Neural cell (in vitro differentiated cells): ENCODE measurements around the gene MCC. TPM values are rescaled to one million over a fixed set of nuclear protein-coding genes. Genes with fewer than 3 reads are reported as not detected.
A peak's percentile ranks its signal among the peaks of the same experiment; 100 is the strongest.

Source experiments
- H2AFZ ChIP-seq: fragments of 200-600, 300-800 bp; sonication (generic), shearing (Covaris generic); 2 replicates; pipeline ENCODE4 v1.6.0; 2014; ENCODE audit warnings: low read depth, mild to moderate bottlenecking, antibody characterized with exemption, low read length, moderate library complexity
- H3F3A ChIP-seq: fragments of 200-600 bp; shearing (Covaris generic); 2 replicates; pipeline ENCODE4 v1.6.1; 2016; ENCODE audit warnings: mild to moderate bottlenecking, moderate library complexity, mixed read lengths, antibody characterized with exemption, low read length; ENCODE audit not compliant: insufficient read depth, poor library complexity, severe bottlenecking
- H3K27ac ChIP-seq: fragments of 200-600, 300-800 bp; sonication (generic), shearing (Covaris generic); 2 replicates; pipeline ENCODE4 v1.5.1; 2014; ENCODE audit warnings: mild to moderate bottlenecking, low read length, moderate library complexity
- H3K27me3 ChIP-seq: fragments of 300-800, 200-600 bp; sonication (generic), shearing (Covaris generic); 2 replicates; pipeline ENCODE4 v1.6.0; 2014; ENCODE audit warnings: mild to moderate bottlenecking, low read depth, low read length, moderate library complexity; ENCODE audit not compliant: insufficient read depth
- H3K36me3 ChIP-seq: fragments of 300-800, 200-600 bp; sonication (generic), shearing (Covaris generic); 2 replicates; pipeline ENCODE4 v1.5.1; 2014; ENCODE audit warnings: mild to moderate bottlenecking, antibody characterized with exemption, low read length, moderate library complexity; ENCODE audit not compliant: insufficient read depth
- H3K4me2 ChIP-seq: fragments of 300-800, 200-600 bp; sonication (generic), shearing (Covaris generic); 2 replicates; pipeline ENCODE4 v1.6.0; 2014; ENCODE audit warnings: mild to moderate bottlenecking, low read length
- H3K4me3 ChIP-seq: fragments of 300-800, 200-600 bp; sonication (generic), shearing (Covaris generic); 2 replicates; pipeline ENCODE4 v1.5.1; 2014; ENCODE audit warnings: mild to moderate bottlenecking, low read length, moderate library complexity
- H3K79me2 ChIP-seq: fragments of 200-600 bp; shearing (Covaris generic); replicated peaks from 2 replicates; pipeline ENCODE4 v1.6.0; 2014; ENCODE audit warnings: mild to moderate bottlenecking, low read length, moderate library complexity; ENCODE audit not compliant: insufficient read depth
- H3K9ac ChIP-seq: fragments of 300-800, 200-600 bp; sonication (generic), shearing (Covaris generic); 2 replicates; pipeline ENCODE4 v1.6.1; 2016; ENCODE audit warnings: mild to moderate bottlenecking, low read length, mixed read lengths
- H3K9me2 ChIP-seq: fragments of 200-600 bp; shearing (Covaris generic); 2 replicates; pipeline ENCODE4 v1.6.1; 2016; ENCODE audit warnings: mild to moderate bottlenecking, low read length, mixed read lengths; ENCODE audit not compliant: insufficient read depth
- H3K9me3 ChIP-seq: fragments of 200-600, 300-800 bp; sonication (generic), shearing (Covaris generic); 2 replicates; pipeline ENCODE4 v1.6.1; 2016; ENCODE audit warnings: mild to moderate bottlenecking, mixed run types, low read length, moderate library complexity, mixed read lengths
- H4K20me1 ChIP-seq: fragments of 200-600 bp; shearing (Covaris generic); 2 replicates; pipeline ENCODE4 v1.6.1; 2016; ENCODE audit warnings: mild to moderate bottlenecking, mixed run types; ENCODE audit not compliant: insufficient read depth
- CTCF ChIP-seq: fragments of 450-650 bp; IDR thresholded peaks from 2 replicates; pipeline ENCODE4 v1.5.1; 2014; ENCODE audit warnings: antibody characterized with exemption, mild to moderate bottlenecking, moderate library complexity; ENCODE audit not compliant: poor library complexity, severe bottlenecking
- EP300 ChIP-seq: fragments of 450-650 bp; conservative IDR thresholded peaks from 2 replicates; pipeline ENCODE4 v1.6.1; 2014; ENCODE audit warnings: antibody characterized with exemption, mild to moderate bottlenecking, moderate library complexity; ENCODE audit not compliant: poor library complexity, severe bottlenecking
- EZH2 ChIP-seq: fragments of 200-600, 300-800 bp; shearing (Covaris generic), sonication (generic); IDR thresholded peaks from 2 replicates; pipeline ENCODE4 v1.6.1; 2014; ENCODE audit warnings: antibody characterized with exemption, low read length, borderline replicate concordance, mild to moderate bottlenecking; ENCODE audit not compliant: insufficient read depth, poor library complexity, severe bottlenecking
- MXI1 ChIP-seq: fragments of 450-650 bp; conservative IDR thresholded peaks from 2 replicates; pipeline ENCODE4 v1.6.1; 2014; ENCODE audit warnings: antibody characterized with exemption, mild to moderate bottlenecking; ENCODE audit not compliant: poor library complexity, severe bottlenecking
- POLR2AphosphoS5 ChIP-seq: IDR thresholded peaks from 2 replicates; pipeline ENCODE4 v1.6.1; 2012
- RAD21 ChIP-seq: fragments of 450-650 bp; conservative IDR thresholded peaks from 2 replicates; pipeline ENCODE4 v1.6.1; 2014; ENCODE audit warnings: antibody characterized with exemption, mild to moderate bottlenecking, moderate library complexity
- SMC3 ChIP-seq: fragments of 450-650 bp; conservative IDR thresholded peaks from 2 replicates; pipeline ENCODE4 v1.6.1; 2014; ENCODE audit warnings: antibody characterized with exemption, mild to moderate bottlenecking, moderate library complexity; ENCODE audit not compliant: poor library complexity
- TAF1 ChIP-seq: IDR thresholded peaks from 2 replicates; pipeline ENCODE4 v1.6.1; 2012; ENCODE audit warnings: low read depth
- polyA plus RNA-seq: library from polyadenylated mRNA; depleted of rRNA; stranded (reverse); fragments of >200 nt; gene quantifications from 2 replicates; pipeline ENCODE4 v1.2.3, GENCODE V29; 2014
- TF ChIP-seq, protein P1 (sequence below): IDR thresholded peaks from 2 replicates; pipeline ENCODE4 v1.6.1; 2012; ENCODE audit warnings: borderline replicate concordance

Gene MCC
- polyA plus RNA-seq, 1 donor from 2014 or later: 2.2 TPM

- H4K20me1 ChIP-seq: no peaks in the 10 kb centered on the region
- TF ChIP-seq EP300 (no peak), RAD21 (no peak), CTCF (no peak), POLR2AphosphoS5 (peak; percentile 63), EZH2 (no peak), SMC3 (no peak), TAF1 (no peak)
- TF ChIP-seq, protein P1, sequence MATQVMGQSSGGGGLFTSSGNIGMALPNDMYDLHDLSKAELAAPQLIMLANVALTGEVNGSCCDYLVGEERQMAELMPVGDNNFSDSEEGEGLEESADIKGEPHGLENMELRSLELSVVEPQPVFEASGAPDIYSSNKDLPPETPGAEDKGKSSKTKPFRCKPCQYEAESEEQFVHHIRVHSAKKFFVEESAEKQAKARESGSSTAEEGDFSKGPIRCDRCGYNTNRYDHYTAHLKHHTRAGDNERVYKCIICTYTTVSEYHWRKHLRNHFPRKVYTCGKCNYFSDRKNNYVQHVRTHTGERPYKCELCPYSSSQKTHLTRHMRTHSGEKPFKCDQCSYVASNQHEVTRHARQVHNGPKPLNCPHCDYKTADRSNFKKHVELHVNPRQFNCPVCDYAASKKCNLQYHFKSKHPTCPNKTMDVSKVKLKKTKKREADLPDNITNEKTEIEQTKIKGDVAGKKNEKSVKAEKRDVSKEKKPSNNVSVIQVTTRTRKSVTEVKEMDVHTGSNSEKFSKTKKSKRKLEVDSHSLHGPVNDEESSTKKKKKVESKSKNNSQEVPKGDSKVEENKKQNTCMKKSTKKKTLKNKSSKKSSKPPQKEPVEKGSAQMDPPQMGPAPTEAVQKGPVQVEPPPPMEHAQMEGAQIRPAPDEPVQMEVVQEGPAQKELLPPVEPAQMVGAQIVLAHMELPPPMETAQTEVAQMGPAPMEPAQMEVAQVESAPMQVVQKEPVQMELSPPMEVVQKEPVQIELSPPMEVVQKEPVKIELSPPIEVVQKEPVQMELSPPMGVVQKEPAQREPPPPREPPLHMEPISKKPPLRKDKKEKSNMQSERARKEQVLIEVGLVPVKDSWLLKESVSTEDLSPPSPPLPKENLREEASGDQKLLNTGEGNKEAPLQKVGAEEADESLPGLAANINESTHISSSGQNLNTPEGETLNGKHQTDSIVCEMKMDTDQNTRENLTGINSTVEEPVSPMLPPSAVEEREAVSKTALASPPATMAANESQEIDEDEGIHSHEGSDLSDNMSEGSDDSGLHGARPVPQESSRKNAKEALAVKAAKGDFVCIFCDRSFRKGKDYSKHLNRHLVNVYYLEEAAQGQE: peak; percentile 99
- no peaks in the 10 kb centered on the region for H3K9me2 ChIP-seq
- H3K36me3 ChIP-seq: no peaks in the 10 kb centered on the region
- no peak overlapping the region for H3K27ac ChIP-seq
- no peak overlapping the region for H3K4me2 ChIP-seq
- H2AFZ ChIP-seq: no peak overlapping the region
- no peaks in the 10 kb centered on the region for H3K79me2 ChIP-seq
- H3F3A ChIP-seq: no peaks in the 10 kb centered on the region
- no peaks in the 10 kb centered on the region for H3K9me3 ChIP-seq
- H3K9ac ChIP-seq: no peak overlapping the region
- H3K27me3 ChIP-seq: no peaks in the 10 kb centered on the region
- H3K4me3 ChIP-seq: no peak overlapping the region
Measured at GRCh38 chr5:113245427-113246225, 242.6 kb downstream of the MCC start.

GRCh38 chr5:113244966-113245365 lies 243.3 kb downstream of the MCC start:
- no peak overlapping the region for H3K4me2 ChIP-seq
- no peaks in the 10 kb centered on the region for H3F3A ChIP-seq
- H3K27me3 ChIP-seq: no peaks in the 10 kb centered on the region
- H3K36me3 ChIP-seq: no peaks in the 10 kb centered on the region
- no peak overlapping the region for H2AFZ ChIP-seq
- H3K79me2 ChIP-seq: no peaks in the 10 kb centered on the region
- no peaks in the 10 kb centered on the region for H3K9me3 ChIP-seq
- H3K27ac ChIP-seq: no peak overlapping the region
- H4K20me1 ChIP-seq: no peaks in the 10 kb centered on the region
- H3K9me2 ChIP-seq: no peaks in the 10 kb centered on the region
- H3K9ac ChIP-seq: no peak overlapping the region
- no peak for TF ChIP-seq SMC3
- TF ChIP-seq MXI1: no peak
- no peak for TF ChIP-seq POLR2AphosphoS5
- TF ChIP-seq, protein P1: no peak
- TF ChIP-seq TAF1: no peak
- no peak for TF ChIP-seq EP300
- no peak for TF ChIP-seq EZH2
- no peak overlapping the region for H3K4me3 ChIP-seq
